Cerebellar cortex (tissue), 1 donor: ENCODE measurements around the gene ENO3.

Experiments used
- DNase-seq: peaks from one replicate; pipeline ENCODE4 v3.0.0-alpha.2; 2015; ENCODE audit warnings: low spot score

The ENO3 gene

GRCh38 chr17:4937553-4937952 lies 13.4 kb upstream of the ENO3 start:
- DNase-seq: no peak

DNA sequence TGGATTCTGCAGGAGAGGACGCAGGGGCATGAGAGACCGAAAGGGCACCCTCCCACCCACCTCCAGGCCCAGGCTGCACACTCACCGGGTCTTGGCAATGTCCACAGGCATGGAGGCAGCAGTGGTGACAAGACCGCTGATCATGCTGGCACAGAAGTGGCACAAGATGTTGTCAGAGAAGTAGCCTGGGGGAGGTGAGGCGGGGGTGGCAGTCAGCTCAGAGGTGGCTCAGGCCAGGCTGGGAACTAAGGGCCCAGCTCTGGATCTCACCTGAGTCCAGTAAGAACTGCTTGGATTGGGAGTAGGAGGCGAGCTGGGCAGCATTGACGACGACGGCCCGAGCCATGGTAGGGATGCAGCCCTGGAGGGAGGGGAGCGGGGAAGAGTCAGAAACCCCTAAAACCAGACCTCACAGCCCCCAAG lies 12.8 kb upstream of the ENO3 start:
- no peak for DNase-seq

DNA sequence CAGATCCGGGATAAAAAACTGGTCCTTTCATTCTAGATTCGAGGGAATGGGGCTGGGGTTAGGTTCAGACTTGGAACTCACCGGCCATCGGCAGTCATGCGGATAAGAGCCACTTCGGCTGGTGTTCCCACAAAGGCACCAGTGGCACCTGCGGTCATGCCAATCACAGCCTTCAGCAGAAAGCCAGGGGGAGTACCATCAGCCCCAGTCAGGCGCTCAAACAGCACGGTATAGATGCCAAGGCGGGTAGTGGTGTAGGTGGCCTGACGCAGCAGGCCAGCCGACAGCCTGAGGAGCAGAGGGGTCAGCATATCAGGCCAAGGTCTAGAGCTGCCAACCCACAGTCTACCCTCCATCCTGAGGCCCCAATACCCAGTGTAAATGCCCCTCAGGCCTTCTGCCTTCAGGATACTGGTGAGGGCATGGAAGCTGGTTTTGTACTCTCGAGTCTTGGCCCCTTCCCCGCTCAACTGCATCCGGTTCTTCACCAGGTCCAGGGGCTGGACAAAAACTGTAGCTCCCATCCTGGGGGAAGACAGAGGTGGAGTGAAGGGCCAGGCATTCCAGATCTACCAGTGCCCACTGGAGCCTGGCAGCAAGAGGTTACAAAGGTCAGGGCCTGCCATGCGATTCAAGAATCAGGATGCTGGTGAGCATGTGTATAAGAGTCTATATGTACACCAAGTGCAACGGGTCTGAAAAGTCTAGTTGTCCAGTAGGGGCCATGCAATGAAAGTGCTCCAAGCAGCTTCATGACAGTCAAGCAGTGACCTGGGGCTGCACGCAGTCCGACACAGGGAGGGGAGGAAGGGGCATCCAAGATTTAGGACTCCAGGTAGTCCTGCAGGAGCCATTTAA lies 12.0 kb upstream of the ENO3 start:
- DNase-seq: no peak

- no peak for DNase-seq
These were observed 11.4 kb upstream of the ENO3 start for GRCh38 chr17:4939546-4939795.

- DNase-seq: peak; percentile 100
These were observed 10.9 kb upstream of the ENO3 start, which contains the start of the genes RNF167 and SLC25A11 for GRCh38 chr17:4939796-4940554. Gene RNF167, plus strand, starts transcription at chr17:4940268. Its CDS starts 642 bp downstream, at chr17:4940910. Gene SLC25A11, minus strand, starts transcription at chr17:4940046. Its CDS starts 136 bp downstream, at chr17:4939910.

- no peak for DNase-seq
These were observed 10.2 kb upstream of the ENO3 start for GRCh38 chr17:4940555-4941318.

DNA sequence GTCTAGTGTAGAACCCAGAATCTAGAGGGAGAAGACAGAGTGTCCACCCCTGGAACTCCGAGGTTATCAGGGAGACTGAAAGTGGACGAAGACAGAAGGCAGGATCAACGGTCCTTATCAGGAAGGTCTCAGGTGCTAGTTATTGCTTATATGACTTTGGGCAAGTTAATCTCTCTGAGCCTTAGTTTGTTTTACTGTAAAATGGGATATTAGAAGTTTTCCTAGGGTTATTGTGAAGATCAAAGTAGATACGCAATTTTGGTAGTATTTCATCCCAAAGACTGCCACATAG lies 9.7 kb upstream of the ENO3 start:
- DNase-seq: no peak

- peak; percentile 44 for DNase-seq
These were observed 8.0 kb upstream of the ENO3 start for GRCh38 chr17:4942760-4943508.

GRCh38 chr17:4944163-4944553 lies 6.8 kb upstream of the ENO3 start:
- DNase-seq: peak; percentile 27

DNA sequence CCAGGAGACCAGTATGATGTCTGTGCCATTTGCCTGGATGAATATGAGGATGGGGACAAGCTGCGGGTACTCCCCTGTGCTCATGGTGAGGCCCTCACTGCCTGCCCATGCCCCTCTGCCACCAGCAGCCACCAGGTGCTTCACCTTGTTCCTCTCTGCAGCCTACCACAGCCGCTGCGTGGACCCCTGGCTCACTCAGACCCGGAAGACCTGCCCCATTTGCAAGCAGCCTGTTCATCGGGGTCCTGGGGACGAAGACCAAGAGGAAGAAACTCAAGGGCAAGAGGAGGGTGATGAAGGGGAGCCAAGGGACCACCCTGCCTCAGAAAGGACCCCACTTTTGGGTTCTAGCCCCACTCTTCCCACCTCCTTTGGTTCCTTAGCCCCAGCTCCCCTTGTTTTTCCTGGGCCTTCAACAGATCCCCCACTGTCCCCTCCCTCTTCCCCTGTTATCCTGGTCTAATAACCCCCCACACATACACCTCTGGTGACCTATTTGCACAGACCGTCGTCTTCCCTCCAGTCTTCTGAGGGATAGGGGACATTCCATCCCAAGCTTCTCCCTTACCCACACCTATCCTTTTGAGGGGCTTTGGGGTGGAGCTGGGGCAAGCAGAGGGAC lies 6.3 kb upstream of the ENO3 start:
- no peak for DNase-seq

DNA sequence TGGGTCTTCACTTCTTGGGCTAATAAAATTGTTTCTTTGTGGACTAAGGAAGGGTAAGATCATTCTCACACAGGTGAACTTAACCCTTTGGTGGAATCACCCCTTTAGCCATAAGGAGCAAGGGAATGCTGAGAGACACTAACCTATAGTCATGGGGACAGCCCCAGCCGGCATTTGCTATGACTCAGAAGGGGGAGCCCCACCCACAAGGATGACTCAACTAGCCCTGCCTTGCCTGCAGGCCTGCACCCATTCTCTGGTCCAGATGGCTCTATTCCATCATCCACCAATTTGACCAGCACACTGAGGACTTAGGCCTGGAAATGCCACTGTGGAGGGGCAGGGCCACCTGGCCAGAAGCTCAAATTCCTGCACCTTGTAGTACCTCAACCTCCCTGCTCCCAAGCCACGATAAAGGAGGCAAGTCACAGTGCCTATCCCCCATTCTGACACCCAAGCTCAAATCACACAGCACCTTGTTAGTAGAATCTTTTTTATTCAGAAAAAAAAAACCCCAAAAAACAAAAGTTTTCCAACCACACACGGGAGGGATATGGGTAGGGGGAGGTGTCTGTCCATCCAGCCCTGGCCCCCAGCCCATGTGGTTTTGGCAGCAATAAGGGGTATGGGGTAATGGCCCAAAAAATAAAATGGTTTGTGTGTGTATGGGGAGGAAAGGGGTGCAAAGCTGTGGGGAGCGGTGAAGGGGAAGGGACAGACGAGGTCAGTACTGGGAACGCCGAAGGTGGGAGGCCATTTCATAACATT lies 5.6 kb upstream of the ENO3 start:
- DNase-seq: peak; percentile 51

GRCh38 chr17:4945944-4946280 lies 5.0 kb upstream of the ENO3 start:
- DNase-seq: no peak

- no peak for DNase-seq
These were observed 4.5 kb upstream of the ENO3 start for GRCh38 chr17:4946312-4946976.

GRCh38 chr17:4947010-4947410 lies 3.9 kb upstream of the ENO3 start:
- DNase-seq: no peak

DNA sequence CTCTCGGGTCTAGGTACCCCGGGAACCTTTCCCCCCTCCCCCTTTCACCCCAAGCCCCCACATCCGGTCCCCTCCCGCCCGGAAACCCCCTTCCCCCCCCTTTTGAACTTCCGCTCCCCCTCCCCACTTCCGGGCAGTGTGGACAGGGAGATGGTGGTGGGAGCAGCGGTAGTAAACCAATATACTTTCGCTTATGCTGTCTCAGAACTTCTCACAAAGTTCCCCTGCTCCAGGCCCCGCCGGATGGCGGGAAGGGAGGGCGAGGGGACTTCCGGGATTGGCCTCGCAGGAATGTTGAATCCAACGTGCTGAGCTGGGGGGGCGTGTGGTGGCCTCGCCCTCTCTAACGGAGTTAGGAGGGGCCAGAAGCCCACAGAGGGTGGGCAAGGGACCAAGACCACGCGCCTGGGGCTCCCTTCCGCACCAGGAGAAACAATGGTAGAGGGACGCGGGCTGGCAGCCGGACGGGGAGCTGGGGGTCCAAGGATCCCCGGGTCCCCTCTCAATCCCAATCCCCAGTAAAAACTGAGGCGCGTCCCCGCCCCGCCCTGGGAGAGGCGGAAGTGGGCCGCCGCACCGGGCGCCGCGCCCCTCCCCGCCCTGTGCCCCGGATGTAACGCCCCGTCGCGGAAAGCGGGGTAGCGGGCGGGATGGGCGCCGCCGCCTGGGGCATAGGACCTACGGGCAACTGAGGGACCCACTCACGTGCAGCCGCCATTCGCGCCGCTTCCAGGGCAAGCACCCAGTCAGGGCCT lies 3.3 kb upstream of the ENO3 start:
- peak; percentile 51 for DNase-seq

DNA sequence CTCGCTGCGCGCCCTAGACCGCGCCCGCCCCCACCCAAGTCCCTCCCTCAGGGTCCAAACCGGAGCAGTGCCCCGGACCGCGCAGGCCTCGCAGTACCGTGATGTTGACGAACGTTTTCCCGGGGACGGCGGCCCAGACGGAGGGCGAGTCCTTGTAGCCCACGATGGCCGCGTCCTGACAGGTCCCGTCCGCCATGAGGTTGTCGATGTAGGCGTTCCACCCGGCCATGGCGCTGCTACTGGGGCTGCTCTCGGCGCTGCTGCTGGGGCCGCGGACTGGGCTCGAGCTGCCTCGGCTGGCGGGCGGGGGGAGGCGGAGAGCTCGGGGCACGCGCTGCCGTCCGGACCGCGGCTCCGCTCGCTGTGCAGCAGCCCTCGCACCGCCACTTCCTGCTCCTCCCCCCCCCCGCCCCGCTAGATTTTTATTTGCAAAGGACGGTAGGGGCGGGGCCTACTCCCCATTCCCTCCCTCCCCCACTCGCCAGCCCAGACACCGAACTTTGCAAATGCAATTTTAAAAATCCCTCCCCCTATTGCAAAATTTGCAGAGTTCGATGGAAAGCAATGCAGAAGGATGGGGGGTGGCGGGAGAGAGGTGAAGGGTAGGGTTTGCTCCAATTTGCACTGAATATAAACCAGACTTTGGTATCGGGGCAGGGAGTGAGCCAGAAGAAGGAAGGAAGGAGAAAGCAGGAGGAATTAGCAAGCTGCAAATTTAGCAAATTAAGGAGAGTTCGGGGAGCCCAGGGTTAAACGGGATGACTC lies 2.6 kb upstream of the ENO3 start, which contains the start of gene PFN1:
Gene PFN1 (minus strand): TSS at position 365 of the 765 bp plus-strand sequence. CDS start 136 bp downstream, at position 229.
- peak; percentile 89 for DNase-seq

- peak; percentile 87 for DNase-seq
These were observed 2.0 kb upstream of the ENO3 start for GRCh38 chr17:4948931-4949320.

DNA sequence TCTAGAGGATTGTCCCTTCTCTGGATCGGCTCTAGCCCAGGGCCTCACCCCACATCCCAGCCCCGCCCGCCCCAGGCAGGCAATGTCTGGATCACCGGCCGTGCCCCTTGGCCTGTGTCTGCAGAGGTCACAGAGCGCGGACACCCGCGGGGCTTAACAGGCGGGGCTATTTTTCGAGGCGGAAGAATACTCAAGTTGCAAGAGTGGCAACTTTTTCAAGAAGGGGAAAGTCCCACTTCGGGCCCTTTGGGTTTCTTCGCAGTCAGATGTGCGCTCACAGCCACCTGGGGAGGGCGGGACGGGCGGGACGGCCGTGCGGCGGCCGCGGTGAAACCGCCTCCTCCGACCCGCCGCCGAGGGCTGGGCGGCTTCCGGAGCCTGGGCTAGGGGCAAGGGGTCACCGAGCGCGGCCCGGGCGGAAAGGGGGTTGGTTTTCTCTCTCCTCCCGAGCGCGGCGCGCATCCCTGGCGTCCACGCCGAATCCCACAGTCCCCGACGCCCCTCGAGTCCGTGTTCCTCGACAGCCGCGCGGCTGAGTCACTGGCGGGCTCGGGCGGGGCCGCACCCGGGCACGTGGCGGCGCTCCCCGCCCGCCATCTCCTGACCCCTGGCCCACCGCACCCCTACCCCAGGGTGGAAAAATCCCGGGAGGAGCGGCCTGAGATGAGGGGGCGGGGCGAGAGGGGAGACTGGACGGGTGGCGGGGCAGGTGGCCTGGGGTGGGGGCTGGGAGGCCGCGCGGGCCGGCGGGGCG lies 1.4 kb upstream of the ENO3 start:
- peak; percentile 61 for DNase-seq
